NCI-H2081 treated with DMSO at 0.1 percent for 48 hours (cell line): ENCODE data around the gene NPFF.
"Not testable (repeated sequence)": the region's sequence is repeated elsewhere in the genome, so short reads cannot be mapped to it uniquely, and the experiment has no call there.

Experiments used
- DNase-seq: peaks from one replicate; lab custom pipeline; 2025; lab: John Stamatoyannopoulos, UW

NPFF gene, protein sequence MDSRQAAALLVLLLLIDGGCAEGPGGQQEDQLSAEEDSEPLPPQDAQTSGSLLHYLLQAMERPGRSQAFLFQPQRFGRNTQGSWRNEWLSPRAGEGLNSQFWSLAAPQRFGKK

DNA sequence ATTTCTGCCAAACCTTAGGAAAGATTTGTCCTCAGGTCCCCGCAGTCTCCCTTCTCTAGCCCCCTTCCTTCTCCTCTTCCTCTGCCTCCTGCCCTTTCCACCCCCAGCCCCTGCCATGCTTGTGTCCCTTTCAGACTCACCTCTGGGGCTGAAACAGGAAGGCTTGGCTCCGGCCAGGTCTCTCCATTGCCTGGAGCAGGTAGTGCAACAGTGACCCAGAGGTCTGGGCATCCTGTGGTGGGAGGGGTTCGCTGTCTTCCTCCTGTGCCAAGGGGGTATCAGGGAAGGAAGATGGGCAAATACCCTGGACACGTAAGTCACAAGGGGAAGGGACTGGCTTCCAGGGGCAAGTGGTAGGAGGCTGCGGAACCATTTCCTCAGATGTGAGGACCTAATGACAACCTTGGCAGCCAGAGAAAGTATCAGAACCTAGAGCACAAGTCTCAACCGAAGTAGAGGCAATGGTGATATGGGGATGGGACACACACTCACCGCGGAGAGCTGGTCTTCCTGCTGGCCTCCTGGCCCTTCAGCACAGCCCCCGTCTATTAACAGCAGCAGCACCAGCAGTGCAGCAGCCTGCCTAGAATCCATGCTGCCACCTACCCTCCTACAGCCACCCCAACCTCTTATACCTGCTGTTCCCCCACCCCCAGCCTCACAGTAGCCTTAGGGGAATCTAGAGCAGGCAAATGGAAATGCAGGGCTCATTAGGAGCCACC lies at the start of gene NPFF:
Gene NPFF (minus strand): TSS at position 604 of the 722 bp plus-strand sequence. CDS start 10 bp downstream, at position 594.
- DNase-seq = no peak

DNA sequence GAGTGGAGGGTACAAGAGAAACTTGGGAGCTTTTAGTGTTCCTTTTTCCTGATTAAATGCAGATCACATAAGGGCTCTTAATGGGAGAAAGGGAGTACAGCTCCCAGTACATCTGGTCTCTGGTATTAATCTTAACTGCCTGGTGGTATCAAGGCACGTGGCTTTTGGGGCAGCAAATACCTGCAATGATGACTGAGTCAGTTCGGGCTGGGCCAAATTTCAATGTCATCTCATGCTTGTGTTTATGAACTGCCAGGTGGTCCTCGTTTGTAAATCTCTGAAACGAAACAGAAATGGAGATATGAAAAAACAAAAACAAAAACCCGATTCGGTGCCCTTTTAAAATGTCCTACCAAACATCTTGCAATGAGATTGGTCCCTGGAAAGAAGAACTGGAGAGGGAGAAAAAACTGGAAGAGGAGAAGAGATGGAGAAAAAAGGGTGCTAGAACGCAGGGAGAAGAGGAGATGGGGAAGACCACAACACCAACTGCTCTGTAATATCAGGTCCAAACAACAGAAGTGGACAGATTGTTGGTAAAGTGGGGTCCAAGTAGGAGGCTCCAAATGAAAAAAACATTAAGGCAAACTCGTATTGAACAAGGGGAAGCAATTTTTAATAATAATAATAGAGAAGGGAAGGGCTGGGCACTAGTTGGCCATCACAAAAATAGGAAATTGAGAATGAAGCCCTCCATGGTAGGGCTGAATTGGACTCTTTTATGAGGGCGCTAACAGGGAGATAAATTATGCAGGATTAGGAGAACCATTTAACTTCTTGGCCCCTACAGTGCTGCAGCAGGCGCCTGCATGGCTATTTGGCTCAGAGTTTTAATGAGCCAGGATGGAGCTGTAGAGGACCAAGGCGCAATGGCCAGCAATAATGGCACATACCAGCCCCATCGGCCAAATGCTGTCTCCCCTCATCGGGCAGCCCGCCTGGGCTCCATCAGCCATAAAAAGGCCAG lies 45.4 kb upstream of the NPFF start:
- DNase-seq = no peak

DNA sequence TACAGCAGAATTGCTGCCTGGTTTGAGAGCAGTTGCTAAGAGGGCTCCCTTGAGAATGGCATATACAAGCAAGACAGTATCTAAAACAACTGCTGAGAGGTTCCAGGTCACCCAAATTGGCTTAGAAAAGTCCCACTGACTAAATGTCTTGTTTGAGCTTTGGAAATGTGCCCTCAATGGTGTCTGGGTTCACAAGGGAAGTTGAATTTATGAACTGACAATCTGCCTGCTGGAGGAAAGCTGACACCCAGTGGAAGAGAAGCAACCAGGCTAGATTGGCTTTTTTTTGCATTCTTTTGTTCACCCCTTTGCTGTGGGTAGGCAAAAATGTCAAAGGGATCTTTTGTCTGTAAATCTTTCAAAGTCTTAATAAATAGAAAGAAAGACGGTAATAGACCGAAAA lies 44.6 kb upstream of the NPFF start:
- no peak for DNase-seq

DNA sequence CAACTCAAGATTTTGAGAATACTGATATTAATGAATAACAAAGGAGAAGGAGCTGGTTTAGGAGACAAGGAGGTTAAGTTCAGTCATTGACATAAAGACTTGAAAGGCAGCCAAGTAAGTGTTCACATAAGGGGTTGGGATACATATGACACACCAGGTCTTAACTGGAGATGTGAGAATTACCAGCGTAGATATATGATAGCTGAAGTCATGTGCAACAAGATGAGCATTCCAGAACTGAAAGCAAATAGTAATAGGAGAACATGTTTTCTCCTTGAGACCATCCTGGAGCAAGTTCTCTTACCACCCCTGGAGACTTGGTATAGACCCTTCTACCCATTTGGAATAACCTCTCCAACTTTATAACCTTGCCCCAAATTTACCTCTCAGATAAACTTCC lies 43.3 kb upstream of the NPFF start:
- no peak for DNase-seq

DNA sequence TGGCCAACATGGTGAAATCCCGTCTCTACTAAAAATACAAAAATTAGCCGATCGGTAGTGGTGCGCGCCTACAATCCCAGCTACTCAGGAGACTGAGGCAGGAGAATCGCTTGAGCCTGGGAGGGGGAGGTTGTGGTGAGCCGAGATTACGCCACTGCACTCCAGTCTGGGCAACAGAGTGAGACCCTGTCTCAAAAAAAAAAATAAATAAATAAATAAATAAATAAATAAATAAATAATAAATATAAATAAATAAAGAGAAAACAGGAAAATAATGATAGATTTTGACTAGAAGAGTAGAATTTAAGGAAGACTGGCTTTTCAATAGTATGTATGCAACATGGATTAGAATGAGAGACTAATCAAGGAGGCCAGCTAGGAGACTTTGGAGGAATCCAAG lies 42.8 kb upstream of the NPFF start:
- DNase-seq = not testable (repeated sequence)

DNA sequence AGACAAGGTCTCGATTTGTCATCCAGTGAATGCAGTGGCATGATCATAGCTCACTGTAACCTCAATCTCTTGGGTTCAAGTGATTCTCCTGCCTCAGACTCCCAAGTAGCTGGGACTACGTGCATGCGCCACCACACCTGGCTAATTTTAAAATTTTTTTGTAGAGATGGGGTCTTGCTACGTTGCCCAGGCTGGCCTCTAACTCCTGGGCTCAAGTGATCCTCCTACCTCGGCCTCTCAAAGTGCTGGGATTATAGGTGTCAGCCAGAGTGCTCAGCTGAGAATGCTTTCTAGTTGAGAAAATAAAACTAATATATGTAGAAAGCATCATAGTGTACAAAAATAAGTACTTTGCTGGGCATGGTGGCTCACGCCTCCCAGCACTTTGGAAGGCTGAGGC lies 41.1 kb upstream of the NPFF start:
- DNase-seq = not testable (repeated sequence)

DNA sequence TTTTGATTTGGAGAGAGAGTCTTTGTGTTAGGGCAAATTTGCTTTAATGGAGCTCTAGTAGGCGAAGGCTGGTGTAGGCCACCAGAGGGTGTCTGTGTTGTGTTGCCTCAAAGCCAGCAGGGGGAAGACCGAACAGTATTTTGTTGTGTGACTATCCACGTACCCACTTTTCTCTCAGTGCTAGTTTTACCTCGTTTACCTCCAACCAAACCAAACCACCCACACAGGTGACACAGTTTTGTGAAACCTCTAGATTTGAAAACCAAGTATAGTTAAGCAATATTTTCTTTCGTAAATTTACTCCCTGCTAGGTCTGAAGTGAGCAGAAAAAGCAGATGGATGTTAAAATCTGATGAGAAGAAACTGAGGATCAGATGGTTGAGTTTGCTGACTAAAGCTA lies 36.3 kb upstream of the NPFF start:
- peak; percentile 42 for DNase-seq

DNA sequence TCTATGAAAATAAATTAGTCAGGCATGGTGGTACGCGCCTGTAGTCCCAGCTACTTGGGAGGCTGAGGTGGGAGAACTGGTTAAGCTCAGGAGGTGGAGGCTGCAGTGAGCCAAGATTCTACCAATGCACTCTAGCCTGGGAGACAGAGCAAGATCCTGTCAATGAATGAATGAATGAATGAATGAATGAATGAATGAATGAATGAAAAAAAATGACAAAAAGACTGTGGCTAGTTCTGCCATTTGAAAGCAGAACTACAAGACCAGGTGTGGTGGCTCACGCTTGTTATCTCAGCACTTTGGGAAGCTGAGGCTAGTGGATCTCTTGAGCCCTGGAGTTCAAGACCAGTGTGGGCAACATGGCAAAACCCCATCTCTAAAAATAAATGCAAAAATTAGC lies 32.2 kb upstream of the NPFF start:
- no peak for DNase-seq

DNA sequence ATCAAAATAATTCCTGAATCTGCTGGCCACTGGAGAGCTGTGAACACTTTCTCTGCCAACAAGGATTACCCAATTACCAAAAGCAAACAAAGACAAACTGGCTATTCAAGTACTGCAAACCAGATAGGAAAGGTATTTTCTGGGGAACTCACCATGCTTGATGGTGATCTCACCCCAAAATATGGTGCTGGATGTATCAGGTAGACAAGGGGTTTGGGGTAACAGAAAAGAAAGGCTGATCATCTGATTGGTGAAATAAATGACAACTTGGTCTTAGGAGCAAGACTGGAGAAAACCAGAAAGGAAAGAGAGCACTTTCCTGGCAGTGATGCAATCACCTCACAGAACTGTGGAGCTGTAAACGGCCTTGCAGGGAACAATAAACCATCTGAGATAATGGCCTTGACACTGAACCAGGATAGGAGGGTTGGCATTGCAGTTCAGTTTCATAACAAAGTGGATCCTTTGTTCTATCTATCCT lies 31.0 kb upstream of the NPFF start:
- DNase-seq = peak; percentile 27

DNA sequence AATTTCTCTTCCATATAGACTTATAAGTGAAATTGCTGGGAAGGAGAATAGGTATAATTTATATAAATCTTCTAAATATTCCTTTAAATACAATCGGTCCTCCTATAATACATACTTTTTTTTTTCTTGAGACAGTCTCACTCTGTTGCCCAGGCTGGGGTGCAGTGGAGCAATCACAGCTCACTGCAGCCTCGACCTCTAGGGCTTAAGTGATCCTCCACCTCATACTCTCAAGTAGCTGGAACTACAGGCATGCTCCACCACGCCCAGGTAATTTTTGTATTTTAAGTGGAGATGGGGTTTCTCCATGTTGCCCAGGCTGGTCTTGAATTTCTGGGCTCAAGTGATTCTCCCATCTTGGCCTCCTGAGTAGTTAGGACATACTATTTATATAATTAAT lies 29.7 kb upstream of the NPFF start:
- DNase-seq = no peak

DNA sequence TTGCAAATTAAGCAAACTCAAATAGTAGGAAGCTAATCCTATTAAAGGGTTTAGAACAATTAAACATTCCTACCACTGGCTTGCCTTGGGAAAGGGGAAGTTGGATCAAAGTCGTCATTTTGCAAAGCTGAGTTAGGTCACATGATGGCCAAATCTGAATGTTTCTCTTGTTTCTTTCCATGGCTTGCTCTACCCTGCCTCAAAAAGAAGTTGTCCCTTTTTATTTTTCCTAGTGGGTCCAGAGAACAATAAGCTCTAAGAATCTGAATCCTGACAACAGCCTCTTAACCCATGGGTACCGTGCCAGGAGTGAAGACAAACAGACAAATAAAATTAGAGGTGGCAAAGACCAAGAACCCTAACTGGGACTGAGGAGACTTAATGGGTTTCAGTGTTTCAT lies 26.2 kb upstream of the NPFF start:
- DNase-seq = no peak

DNA sequence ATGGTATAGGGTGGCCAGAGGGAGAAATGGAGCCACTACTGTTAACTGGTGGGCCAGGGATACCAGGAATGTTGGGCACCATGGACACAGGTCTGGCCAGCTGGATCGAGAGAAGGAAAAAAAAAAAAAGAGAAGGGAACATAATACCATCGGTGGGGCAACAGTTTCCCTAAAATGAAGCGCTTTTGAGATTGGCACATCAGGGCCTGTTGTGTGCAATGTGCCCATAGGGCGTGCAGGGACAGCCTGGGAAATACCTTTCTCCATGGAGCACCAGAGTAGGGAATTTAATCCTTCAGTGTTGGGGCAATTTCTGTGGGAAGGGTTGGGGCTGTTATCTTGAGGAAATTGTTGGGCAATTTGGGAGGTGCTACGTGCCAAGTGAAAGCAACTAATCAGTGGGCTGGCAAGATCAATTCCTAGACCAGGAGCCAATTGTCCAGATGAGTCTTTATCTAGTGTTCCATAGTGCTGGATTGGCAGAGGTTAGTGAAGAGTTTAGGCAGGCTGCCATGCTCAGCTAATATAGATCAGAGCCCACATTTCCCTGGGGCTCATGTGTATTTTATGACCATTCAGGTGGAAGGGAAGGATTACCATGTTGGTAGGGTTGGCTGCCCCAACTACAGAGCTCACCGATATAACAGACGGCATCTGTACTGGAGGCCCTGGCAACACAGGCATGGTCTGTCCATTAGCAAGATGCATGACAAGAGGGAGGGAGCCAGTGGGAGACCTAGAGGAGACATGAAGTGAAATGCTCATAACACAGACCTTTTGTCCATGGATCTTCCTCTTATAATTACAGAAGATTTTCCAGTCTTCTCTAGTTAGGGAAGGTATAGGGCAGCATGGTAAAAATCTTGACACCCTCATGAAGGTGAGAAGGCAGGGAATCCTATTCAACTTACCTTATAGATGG lies 25.5 kb upstream of the NPFF start:
- DNase-seq = no peak

DNA sequence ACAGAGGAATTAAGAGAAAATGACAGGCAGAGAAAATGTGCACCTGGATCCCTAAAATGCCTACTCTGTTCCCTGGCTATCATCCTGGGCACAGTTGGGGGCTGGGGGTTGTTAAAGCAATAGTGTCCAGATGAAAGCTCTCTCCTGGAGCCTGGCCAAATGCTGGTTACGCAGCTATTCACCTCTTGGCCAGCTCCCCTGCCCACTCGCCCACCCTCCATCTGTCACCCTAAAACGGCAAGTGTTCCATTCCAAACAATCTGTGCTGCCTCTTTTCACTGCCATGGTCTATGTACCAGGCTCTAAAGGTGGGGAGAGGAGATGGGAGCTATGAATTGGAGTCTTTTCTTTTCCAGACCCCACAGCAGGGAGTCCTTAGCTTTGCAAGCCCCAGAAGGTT lies 24.7 kb upstream of the NPFF start:
- no peak for DNase-seq

DNA sequence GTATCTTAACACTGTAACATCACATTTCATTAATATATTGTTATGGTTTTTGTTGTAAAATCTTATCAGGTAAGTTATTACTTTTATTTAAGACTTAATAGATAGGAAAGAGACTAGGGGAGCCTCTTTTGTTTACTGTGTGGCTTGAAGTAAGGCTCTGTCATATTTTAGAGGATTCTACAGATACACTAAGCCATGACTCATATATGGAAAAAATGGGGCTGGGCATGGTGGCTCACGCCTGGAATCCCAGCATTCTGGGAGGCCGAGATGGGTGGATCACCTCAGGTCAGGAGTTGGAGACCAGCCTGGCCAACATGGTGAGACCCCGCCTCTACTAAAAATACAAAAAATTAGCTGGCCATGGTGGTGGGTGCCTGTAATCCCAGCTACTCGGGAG lies 23.6 kb upstream of the NPFF start:
- DNase-seq = no peak

DNA sequence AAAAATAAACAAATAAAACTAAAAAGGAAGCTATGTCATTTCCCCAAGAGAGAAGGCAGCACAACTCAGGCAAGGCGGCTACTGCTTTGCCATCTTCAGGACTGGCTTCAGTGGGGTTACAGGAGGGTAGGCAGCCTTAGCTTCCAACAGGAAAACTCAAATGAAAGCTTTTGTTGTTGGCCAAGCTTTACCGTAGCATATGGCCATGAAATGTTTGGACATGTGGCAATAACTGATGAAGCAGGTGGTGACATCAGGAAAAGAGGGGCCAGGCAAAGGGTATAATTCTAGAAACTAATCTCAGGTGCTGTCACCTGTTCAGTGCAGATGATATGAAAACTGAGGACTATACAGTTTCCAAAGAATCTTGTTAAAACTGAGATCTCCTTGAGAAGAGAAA lies 22.8 kb upstream of the NPFF start:
- no peak for DNase-seq

DNA sequence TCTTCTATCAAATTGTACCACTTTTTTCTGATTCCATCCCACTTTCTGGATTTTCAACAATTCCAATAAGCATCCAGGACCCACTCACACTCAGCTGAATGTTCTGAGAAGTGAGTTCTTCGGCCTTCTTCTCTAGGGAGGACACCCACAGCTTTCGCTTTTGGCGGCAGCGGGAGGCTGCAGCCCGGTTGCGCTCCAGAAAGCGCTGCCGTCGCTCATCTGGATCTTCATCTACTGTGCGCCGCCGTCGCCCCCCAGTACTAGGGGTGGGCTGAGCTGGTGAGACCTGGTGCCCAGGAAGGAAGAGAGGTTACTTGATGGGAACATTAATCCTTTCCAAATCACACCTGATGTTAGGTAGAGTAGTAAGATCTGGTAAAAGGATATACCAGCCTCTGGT lies 17.2 kb upstream of the NPFF start:
- DNase-seq = no peak

DNA sequence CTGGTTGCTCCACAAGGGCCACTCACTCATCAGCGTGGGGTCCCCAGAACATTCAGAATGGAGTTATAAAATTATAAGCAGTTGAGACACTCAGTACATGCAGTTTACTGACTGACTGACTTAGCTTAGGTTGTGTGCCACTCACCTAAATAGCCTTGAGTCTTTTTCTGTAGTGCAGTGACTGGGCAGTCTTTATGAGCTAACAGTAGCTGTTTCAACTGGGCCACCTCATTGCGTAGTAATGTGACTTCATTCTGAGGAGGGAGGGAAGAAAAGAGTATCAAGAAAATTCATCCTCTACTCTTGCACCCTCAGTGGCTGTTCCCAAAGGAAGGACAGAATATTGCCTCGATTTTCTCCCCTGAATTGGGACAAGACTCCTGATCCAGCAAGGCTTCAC lies 15.8 kb upstream of the NPFF start:
- DNase-seq = no peak

DNA sequence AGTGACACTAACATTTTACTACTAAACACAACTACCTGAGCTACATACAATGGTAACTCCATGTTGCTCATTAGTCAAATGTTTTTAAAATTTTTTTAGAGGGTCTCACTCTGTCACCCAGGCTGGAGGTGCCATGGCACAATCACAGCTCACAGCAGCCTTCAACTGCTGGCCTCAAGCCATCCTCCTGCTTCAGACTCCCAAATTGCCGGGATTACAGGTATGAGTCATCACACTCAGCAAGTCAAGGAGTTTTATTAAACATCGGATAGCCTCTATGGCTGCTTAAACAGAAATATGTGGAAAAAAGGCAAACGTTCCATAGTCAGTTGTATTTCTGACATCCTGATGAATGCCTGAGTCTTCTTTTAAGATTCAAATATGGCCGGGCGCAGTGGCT lies 11.1 kb upstream of the NPFF start:
- DNase-seq = no peak

DNA sequence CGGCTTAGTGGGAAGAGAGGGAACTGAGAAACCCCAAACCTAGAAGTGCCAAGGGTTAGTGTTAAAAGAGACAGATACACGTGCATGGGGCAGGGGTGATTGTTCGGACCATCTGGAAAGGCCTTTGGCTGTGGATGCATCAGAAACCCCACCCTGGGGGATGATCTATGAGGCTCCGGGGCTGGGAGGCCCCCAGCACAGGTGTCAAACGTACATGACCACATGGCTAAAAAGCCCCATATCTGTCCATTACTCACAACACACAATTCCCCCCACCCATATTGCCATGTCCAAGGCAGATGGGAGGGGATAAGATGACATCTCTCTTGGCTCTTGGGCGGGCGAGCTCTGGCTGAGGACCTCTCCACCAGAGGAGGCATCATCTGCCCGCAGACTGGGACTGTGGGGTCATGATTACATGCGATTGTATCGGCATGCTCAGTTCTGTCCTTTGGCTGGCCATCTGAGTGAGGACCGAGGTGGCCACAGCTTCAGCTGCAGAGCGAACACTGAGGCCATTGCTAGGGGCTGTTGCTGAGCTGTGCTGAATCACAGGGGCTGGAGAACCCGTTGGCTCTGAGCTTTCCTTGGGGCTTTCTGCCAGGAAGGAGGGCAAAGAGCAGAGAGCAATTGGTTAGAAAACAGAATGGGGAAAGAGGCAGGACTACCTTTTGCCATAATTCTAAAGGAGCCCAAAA lies 9.6 kb upstream of the NPFF start:
- no peak for DNase-seq

DNA sequence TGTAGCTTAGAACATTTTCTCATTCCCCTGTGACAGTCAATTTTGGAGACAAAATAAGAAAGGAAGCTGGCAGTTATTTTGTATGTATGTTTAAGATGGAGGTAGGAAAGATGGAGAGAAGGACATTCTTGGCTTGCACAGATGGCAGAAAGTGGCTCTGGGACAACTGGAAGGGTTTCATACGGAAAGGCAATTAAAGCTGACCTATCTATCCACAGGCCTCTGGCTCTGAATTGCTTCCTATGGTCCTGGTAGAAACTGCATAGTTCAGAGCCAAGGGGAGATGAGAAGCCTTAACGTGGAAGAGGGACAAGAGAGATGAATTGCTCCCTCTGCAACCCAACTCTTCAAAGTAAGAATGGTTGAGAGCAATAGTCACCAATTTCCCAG lies 8.0 kb upstream of the NPFF start:
- DNase-seq = no peak

DNA sequence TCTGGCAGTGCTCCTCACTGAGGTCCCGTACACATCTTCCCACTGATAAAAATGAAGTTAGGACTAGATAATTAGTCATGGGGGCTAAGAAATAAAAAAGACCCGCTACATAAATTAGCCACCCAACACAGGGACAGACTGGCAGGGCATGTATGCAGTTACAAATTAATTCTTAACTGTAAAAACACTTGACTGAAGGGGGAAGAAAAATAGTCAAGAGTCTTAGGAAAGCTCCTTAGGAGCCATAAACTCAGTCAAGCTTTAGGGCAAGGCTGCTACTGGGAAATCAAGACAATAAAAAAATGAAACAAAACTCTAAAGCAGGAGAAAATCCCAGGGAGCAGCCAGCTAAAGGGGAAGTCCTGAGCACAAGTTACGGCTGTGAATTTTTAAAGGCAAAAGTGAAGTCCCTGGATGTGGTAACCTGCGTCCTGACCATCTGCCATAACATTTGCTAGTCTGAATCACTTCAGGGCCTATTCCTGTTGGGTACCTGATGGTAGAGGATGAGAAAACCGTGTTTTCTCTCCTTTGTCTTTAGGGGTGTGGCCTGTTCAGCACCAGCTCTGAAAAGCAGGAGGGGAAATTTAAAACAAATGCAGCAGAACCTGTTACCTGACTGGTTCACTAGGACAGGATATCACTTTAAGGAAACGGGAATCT lies 7.5 kb upstream of the NPFF start:
- DNase-seq = no peak
